Measurements from ENCODE around the gene REPIN1.

REPIN1 gene

GRCh38 chr7:150374472-150374871 is 5.8 kb downstream of the REPIN1 start:
- peaks cover 33% of the 10 kb centered on the region for H3K36me3 Mint-ChIP-seq
- no peak for ATAC-seq
- H3K4me3 Mint-ChIP-seq = no peak overlapping the region
- H3K9me3 Mint-ChIP-seq = no peaks in the 10 kb centered on the region
- H3K27ac Mint-ChIP-seq = no peak overlapping the region
- no peak for DNase-seq (ENCODE audit: low spot score in 2 of 2)
- H3K4me1 Mint-ChIP-seq = peaks cover 52% of the 10 kb centered on the region

- Mint-ChIP-seq H3K4me1 (peaks cover 49% of the 10 kb centered on the region), H3K4me3 (peak overlapping the region; percentile 15), H3K36me3 (peaks cover 25% of the 10 kb centered on the region), H3K27ac (peak overlapping the region; percentile 77), H3K9me3 (no peaks in the 10 kb centered on the region)
- ATAC-seq = no peak
- DNase-seq (ENCODE audit: low spot score in 2 of 2) = no peak
These were observed 7.3 kb downstream of the REPIN1 start for GRCh38 chr7:150375662-150376521.

DNA sequence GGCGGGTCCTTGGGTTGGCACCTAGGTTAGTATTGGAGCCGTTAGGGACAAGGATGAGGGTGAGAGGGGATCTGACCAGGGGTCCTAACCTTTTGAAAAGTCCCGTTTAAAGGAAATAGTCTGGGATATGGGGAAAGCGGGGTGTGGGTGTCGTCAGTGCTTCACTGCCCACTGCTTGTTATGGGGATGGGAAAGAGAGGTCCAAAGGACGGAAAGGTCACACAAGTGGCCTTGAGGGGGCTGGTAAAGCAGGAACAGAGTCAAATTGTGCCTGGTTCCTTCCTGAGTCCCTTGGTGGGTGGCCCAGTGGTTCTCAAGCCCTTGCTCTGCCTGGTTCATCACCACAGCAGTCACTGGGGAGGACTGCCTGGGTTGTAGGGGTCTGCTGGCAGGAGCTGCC is 7.9 kb downstream of the REPIN1 start:
- Mint-ChIP-seq H3K9me3 (no peaks in the 10 kb centered on the region), H3K4me1 (peaks cover 48% of the 10 kb centered on the region), H3K4me3 (peak overlapping the region; percentile 15), H3K27ac (peak overlapping the region; percentile 77), H3K36me3 (peaks cover 25% of the 10 kb centered on the region)
- no peak for DNase-seq (ENCODE audit: low spot score in 2 of 2)
- no peak for ATAC-seq

DNA sequence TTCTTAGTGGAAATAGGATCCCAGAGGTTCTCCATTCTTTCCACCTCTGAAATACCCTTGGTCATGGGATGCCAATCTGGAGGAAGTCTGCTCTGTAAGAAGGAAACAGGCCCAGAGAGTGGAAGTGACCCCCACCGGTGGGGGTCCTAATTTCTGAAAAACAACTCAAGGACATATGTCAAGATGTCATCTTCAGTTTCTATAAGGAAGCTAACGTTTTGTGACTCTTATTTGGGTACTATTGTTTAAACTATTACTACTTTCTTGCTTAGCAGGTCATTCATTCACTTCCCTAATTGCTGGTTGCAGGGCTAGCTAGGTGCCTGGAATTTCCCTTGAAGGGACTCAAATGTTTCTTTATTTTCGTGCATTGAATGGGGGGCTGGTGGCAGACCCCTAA is 8.6 kb downstream of the REPIN1 start:
- ATAC-seq = no peak
- H3K36me3 Mint-ChIP-seq = peaks cover 25% of the 10 kb centered on the region
- no peaks in the 10 kb centered on the region for H3K9me3 Mint-ChIP-seq
- H3K27ac Mint-ChIP-seq = no peak overlapping the region
- H3K4me1 Mint-ChIP-seq = peaks cover 48% of the 10 kb centered on the region
- DNase-seq (ENCODE audit: low spot score in 2 of 2) = no peak
- H3K4me3 Mint-ChIP-seq = peak overlapping the region; percentile 85

DNA sequence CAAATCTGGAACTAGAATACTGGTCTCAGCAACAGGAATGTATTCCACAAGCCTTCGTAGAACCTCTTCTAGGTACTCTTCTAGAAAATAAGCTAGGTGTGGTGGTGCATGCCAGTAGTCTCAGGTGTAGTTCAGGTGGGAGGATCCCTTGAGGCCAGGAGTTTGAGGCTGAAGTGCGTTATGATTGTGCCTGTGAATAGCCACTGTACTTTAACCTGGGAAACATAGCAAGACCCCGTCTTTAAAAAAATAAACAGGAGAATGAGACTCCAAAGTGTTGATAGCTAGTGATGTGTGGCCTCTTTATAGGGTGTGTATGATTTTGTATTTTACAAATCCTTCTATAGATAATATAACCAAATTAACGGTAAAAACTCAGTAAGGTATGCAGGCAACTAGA is 9.0 kb downstream of the REPIN1 start:
- no peak for DNase-seq (ENCODE audit: low spot score in 2 of 2)
- ATAC-seq = no peak
- no peaks in the 10 kb centered on the region for H3K9me3 Mint-ChIP-seq
- peaks cover 48% of the 10 kb centered on the region for H3K4me1 Mint-ChIP-seq
- peaks cover 20% of the 10 kb centered on the region for H3K36me3 Mint-ChIP-seq
- peak overlapping the region; percentile 67 for H3K27ac Mint-ChIP-seq
- peak overlapping the region; percentile 85 for H3K4me3 Mint-ChIP-seq

GRCh38 chr7:150378115-150378852 is 9.7 kb downstream of the REPIN1 start:
- DNase-seq (ENCODE audit: low spot score in 2 of 2) = peak in 1 of 2 donors; percentile 68
- peak overlapping the region; percentile 67 for H3K27ac Mint-ChIP-seq
- no peak for ATAC-seq
- no peaks in the 10 kb centered on the region for H3K9me3 Mint-ChIP-seq
- peaks cover 14% of the 10 kb centered on the region for H3K36me3 Mint-ChIP-seq
- peaks cover 48% of the 10 kb centered on the region for H3K4me1 Mint-ChIP-seq
- H3K4me3 Mint-ChIP-seq = peak overlapping the region; percentile 85

DNA sequence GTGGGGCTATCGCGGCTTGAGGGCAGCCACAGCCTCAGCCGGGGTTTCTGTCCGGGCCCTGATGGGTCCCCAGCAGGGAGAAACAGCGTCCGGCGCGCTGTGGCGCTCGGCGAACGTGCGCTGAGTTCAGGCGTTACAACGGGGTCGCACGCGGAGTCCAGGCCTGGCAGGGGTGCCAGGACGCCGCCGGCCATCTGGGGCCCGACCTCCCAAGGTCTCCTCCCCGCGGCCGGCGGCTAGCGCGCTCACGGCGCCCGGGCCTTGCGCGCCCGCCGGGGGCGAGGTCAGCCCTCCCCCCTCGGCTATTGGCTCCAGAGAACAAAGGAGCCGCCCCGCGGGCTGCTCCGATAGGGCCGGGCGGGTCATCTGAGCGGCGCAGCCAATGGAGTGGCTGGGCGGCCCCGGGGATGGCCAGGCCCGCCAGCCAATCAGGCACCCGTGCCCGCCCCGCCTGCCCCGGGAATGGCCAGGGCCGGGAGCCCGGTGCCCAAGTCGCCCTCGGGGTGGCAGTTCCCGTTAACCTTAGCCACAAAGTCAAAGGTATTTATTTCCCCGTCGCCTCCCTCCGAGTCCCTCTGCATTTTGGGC is 10.3 kb downstream of the REPIN1 start, which contains the start of gene ZNF775:
Gene ZNF775, plus strand, starts transcription at position 478 of the 588 bp plus-strand sequence. CDS start 9,141 bp downstream, outside the sequence.
- Mint-ChIP-seq H3K27ac (peak within 1 kb of the TSS; percentile 67), H3K36me3 (peaks cover 7% of the 10 kb centered on the region), H3K9me3 (no peaks in the 10 kb centered on the region), H3K4me1 (peaks cover 44% of the 10 kb centered on the region), H3K4me3 (peak within 1 kb of the TSS; percentile 85)
- ATAC-seq (peak; percentile 98), DNase-seq (ENCODE audit: low spot score in 2 of 2) (peak; percentile 86 to 95)

DNA sequence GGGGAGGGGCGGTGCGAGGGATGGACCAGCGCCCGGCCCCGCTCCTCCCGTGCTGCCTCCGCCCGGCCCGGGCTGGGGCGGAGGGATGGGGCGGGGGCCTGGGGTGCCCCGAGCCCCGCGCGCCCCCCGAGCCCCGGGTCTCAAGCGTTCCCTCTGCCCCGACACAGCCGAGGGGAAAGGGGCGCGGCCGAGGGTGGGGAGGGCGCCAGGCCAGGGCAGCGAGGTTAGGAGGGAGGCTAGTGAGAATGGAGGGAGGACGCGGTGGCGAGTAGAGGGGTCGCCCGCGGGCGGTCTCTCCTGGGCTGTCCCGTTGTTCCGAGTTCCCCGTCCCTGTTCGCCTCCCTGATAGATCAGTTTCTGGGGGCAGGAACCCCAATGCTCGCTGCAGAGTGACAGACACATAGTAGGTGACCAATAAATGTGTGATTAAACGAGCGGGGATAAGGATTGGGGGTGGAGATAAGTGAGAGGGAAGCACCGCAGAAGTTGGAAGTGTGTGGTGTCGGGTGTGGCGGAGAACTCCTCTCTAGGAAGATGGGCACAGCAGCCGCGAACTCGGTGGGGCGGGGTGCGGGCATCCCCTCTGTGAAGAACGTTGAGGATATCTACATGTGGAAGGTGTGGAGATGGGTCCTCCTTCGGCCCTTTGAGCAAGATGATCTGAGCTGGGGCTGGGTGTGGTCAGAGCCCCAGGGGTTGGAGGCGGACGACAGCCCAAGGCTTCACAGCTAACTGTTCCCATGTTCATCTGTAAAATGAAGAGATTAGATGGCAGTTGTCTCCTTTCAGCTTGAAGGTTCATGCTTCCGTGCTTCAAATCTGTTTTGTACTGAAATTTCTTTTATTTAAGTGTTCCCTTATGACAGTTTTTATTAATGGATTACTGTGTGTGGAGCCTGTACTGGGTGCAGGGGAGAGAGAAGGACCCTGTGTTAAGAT is 11.1 kb downstream of the REPIN1 start:
- DNase-seq (ENCODE audit: low spot score in 2 of 2) (no peak), ATAC-seq (peak; percentile 61)
- peaks cover 5% of the 10 kb centered on the region for H3K36me3 Mint-ChIP-seq
- no peaks in the 10 kb centered on the region for H3K9me3 Mint-ChIP-seq
- H3K4me3 Mint-ChIP-seq = peak overlapping the region; percentile 85
- peaks cover 43% of the 10 kb centered on the region for H3K4me1 Mint-ChIP-seq
- peak overlapping the region; percentile 43 for H3K27ac Mint-ChIP-seq

GRCh38 chr7:150380463-150380862 is 11.8 kb downstream of the REPIN1 start:
- Mint-ChIP-seq H3K36me3 (peaks cover 5% of the 10 kb centered on the region), H3K4me1 (peaks cover 43% of the 10 kb centered on the region), H3K27ac (peak overlapping the region; percentile 43), H3K9me3 (no peaks in the 10 kb centered on the region), H3K4me3 (peak overlapping the region; percentile 85)
- ATAC-seq (no peak), DNase-seq (ENCODE audit: low spot score in 2 of 2) (no peak)

DNA sequence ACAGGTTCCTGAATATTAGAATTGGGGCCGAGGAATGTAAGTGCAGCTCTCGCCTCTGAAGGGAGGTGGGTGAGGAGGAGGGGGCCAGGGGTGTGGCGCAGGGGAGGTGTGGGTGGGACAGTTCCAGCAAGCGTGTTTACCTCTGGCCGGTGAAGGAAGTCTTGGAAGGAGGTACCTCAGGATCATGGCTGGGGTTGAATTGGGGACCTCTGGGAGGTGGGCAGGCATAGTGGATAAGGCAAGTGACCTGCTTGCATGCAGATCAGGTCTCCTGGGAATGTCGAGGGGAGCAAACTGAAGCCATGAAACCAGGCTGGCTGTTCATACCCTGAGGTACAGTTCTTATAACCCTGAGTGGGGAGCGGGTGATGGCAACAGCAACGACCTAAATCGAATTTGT is 12.5 kb downstream of the REPIN1 start:
- peak overlapping the region; percentile 85 for H3K4me3 Mint-ChIP-seq
- no peak for DNase-seq (ENCODE audit: low spot score in 2 of 2)
- H3K4me1 Mint-ChIP-seq = peaks cover 39% of the 10 kb centered on the region
- no peak overlapping the region for H3K27ac Mint-ChIP-seq
- no peaks in the 10 kb centered on the region for H3K9me3 Mint-ChIP-seq
- no peak for ATAC-seq
- H3K36me3 Mint-ChIP-seq = peaks cover 4% of the 10 kb centered on the region

- Mint-ChIP-seq H3K9me3 (no peaks in the 10 kb centered on the region), H3K27ac (peak overlapping the region; percentile 54), H3K4me3 (no peak overlapping the region), H3K36me3 (peaks cover 4% of the 10 kb centered on the region), H3K4me1 (peaks cover 32% of the 10 kb centered on the region)
- DNase-seq (ENCODE audit: low spot score in 2 of 2) (no peak), ATAC-seq (no peak)
These were observed 13.1 kb downstream of the REPIN1 start for GRCh38 chr7:150381785-150382122.

GRCh38 chr7:150382123-150382843 is 13.7 kb downstream of the REPIN1 start:
- DNase-seq (ENCODE audit: low spot score in 2 of 2) = no peak
- no peak for ATAC-seq
- H3K27ac Mint-ChIP-seq = peak overlapping the region; percentile 54
- no peak overlapping the region for H3K4me3 Mint-ChIP-seq
- H3K4me1 Mint-ChIP-seq = peaks cover 32% of the 10 kb centered on the region
- no peaks in the 10 kb centered on the region for H3K9me3 Mint-ChIP-seq
- H3K36me3 Mint-ChIP-seq = peaks cover 5% of the 10 kb centered on the region

DNA sequence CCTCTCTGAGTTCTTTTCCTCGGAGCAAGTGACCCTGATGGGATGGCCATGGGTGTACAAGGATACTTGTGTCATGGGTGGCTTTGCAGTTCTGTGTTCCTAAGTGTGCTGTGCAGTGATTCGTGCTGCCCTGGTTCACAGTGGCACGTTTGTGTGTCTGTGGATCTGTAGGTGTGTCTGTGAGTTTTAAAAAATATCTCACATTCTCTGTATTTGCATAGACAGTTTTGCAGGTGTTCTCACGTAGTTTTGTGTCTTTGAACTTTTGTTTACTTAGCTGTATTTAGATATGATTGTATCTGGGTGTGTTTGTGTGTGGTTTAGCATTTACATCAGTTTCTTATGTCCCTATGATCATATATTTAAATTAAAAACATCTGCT is 14.2 kb downstream of the REPIN1 start:
- H3K4me3 Mint-ChIP-seq = no peak overlapping the region
- peaks cover 5% of the 10 kb centered on the region for H3K36me3 Mint-ChIP-seq
- H3K4me1 Mint-ChIP-seq = peaks cover 27% of the 10 kb centered on the region
- no peaks in the 10 kb centered on the region for H3K9me3 Mint-ChIP-seq
- no peak for DNase-seq (ENCODE audit: low spot score in 2 of 2)
- H3K27ac Mint-ChIP-seq = no peak overlapping the region
- ATAC-seq = no peak

GRCh38 chr7:150383710-150384397 is 15.2 kb downstream of the REPIN1 start:
- no peak overlapping the region for H3K27ac Mint-ChIP-seq
- no peak for DNase-seq (ENCODE audit: low spot score in 2 of 2)
- H3K4me1 Mint-ChIP-seq = peaks cover 22% of the 10 kb centered on the region
- no peak overlapping the region for H3K4me3 Mint-ChIP-seq
- H3K9me3 Mint-ChIP-seq = no peaks in the 10 kb centered on the region
- no peak for ATAC-seq
- peaks cover 5% of the 10 kb centered on the region for H3K36me3 Mint-ChIP-seq
